Urothelium cell line (cell line): Measurements from ENCODE around the gene RTF2.

Source experiments
- DNase-seq: peaks from one replicate; pipeline ENCODE4 v3.0.0; 2011; ENCODE audit warnings: low spot score, mixed read lengths
- FAIRE-seq: peaks from 2 replicates; lab custom pipeline; 2011; peaks lifted over from hg19 to GRCh38; lab: Jason Lieb, UNC

The RTF2 gene

GRCh38 chr20:56437196-56437960, 31.0 kb upstream of the RTF2 start:
- no peak for DNase-seq
- FAIRE-seq, result peak; percentile 9

GRCh38 chr20:56438284-56438683, 30.1 kb upstream of the RTF2 start:
- no peak for FAIRE-seq
- DNase-seq, result no peak

- DNase-seq, result peak; percentile 35
- FAIRE-seq, result no peak
These were observed 28.6 kb upstream of the RTF2 start for GRCh38 chr20:56439771-56440291.

- DNase-seq, result no peak
- no peak for FAIRE-seq
These were observed 27.9 kb upstream of the RTF2 start for GRCh38 chr20:56440346-56441007.

- DNase-seq (no peak), FAIRE-seq (no peak)
These were observed 25.8 kb upstream of the RTF2 start for GRCh38 chr20:56442389-56443365.

GRCh38 chr20:56443654-56444540, 24.5 kb upstream of the RTF2 start:
- DNase-seq (no peak), FAIRE-seq (no peak)

GRCh38 chr20:56445130-56445529, 23.3 kb upstream of the RTF2 start:
- FAIRE-seq (no peak), DNase-seq (no peak)

GRCh38 chr20:56445540-56445939, 22.9 kb upstream of the RTF2 start:
- no peak for FAIRE-seq

GRCh38 chr20:56447227-56447626, 21.2 kb upstream of the RTF2 start:
- FAIRE-seq (no peak), DNase-seq (no peak)

More at GRCh38 chr20:56445540-56445939, 22.9 kb upstream of the RTF2 start:
- no peak for DNase-seq

- DNase-seq, result no peak
- FAIRE-seq, result no peak
These were observed 19.0 kb upstream of the RTF2 start for GRCh38 chr20:56449459-56449858.

GRCh38 chr20:56451056-56451765, 17.2 kb upstream of the RTF2 start:
- DNase-seq (no peak), FAIRE-seq (peak; percentile 40)

- FAIRE-seq (no peak), DNase-seq (no peak)
These were observed 15.1 kb upstream of the RTF2 start for GRCh38 chr20:56453352-56453751.

- DNase-seq, result no peak
- FAIRE-seq, result no peak
These were observed 13.7 kb upstream of the RTF2 start for GRCh38 chr20:56454754-56455153.

- DNase-seq (no peak), FAIRE-seq (peak; percentile 61)
These were observed 10.1 kb upstream of the RTF2 start for GRCh38 chr20:56458206-56458821.

GRCh38 chr20:56460459-56460858, 8.0 kb upstream of the RTF2 start:
- DNase-seq (no peak), FAIRE-seq (no peak)

GRCh38 chr20:56461576-56461975, 6.9 kb upstream of the RTF2 start:
- DNase-seq, result no peak
- FAIRE-seq, result no peak

- FAIRE-seq (no peak), DNase-seq (no peak)
These were observed 5.0 kb upstream of the RTF2 start for GRCh38 chr20:56463428-56463827.

GRCh38 chr20:56465997-56466396, 2.4 kb upstream of the RTF2 start:
- DNase-seq (no peak), FAIRE-seq (no peak)

- FAIRE-seq (no peak), DNase-seq (no peak)
These were observed 485 bp upstream of the RTF2 start for GRCh38 chr20:56467968-56468315.
